HG03135 (cell line): Measurements from ENCODE around the gene DRD5.

Experiments
- ATAC-seq: cut with Tn5 transposase; IDR thresholded peaks from one replicate; pipeline ENCODE4 v1.9.1; 2021; ENCODE audit warnings: mild to moderate bottlenecking, moderate library complexity; ENCODE audit not compliant: unreplicated experiment

Gene DRD5

DNA sequence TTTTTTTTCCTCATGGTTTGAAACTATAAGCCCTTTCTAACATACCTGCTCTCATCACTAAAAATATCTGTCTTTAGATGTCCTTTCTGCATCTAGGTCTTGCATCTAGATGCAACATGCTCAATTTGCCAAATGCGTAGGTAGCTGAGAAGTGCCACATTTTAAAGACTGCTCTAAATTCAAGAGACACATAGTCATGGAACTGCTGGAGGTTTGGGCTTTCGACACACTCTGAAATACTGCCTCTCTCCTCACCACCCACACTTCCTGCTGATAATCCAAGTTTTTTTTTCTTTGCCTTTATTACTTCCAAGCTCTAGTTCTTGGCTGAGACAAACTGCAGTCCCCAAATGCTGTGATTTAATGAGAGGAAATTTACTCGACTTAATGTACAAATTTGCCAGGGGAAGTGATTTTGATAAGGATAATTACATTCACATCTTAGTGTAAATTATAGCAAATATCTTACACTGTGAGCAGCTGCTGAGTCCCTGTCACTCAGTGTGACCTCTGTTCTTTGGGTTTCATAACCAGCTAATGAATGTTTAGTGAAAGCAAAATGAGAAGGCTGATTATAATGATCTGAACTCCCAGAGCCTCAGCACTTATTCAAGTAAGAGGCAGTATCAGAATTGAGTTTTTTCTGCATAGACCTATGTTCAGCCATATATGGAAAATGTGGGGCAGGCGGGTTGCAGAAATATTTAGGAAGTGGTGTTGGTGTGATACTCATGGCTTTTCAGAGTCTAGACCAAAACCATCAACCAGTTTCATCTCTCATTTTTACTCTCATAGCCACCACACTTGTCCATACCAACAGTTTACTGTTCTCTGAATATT, 31.3 kb downstream of the DRD5 start:
- ATAC-seq, result peak; percentile 79

DNA sequence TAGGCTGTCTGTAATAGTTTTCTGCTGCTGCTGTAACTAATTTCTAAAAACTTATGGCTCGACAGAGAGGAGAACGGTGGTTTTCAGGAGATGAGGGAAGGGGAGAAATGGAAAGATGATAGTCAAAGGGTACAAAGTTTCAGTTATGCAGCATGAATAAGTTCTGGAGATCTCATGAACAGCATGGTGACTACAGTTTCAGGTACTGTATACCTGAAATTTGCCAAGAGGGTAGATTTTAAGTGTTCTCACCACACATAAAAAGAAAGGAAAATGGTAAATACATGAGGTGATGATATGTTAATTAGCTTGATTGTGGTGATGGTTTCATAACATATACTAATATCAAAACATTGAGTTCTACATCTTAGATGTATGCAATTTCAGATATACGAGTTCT, 34.9 kb downstream of the DRD5 start:
- no peak for ATAC-seq

DNA sequence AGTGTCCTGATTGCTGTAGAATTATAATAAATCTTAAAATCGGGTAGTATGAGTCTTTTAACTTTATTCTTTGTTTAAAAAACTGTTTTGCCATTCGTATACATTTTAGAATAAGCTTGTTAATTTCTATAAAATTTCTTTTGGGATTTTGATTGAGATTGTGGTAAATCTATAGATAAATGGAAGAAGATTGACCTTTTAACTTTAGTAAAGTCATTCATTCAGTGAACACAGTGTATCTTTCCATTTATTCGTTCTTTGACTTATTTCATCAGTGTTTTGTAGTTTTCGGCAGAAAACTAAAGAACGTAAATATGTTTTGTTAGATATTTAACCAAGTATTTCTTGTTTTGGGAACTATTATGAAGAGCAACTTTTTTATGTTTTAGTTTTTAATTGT, 38.9 kb downstream of the DRD5 start:
- no peak for ATAC-seq

DNA sequence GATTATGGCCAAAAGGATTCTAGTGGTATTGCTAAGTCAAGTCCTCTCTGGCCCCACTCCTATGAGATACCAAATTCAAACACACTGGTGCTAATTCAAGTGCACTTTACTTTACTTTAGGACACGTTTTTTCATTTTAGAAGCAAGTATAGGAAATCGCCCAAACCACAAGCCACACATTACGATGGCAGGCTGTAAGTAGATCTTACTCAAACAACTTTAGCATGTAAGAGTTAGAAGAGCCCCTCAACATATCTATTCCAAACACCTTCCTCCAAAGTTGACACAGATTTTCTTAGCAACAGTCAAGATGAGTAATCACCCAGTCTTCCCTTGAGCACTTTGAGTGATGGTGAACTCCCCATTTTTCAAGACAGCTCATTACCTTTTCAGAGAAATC, 43.6 kb downstream of the DRD5 start:
- no peak for ATAC-seq

DNA sequence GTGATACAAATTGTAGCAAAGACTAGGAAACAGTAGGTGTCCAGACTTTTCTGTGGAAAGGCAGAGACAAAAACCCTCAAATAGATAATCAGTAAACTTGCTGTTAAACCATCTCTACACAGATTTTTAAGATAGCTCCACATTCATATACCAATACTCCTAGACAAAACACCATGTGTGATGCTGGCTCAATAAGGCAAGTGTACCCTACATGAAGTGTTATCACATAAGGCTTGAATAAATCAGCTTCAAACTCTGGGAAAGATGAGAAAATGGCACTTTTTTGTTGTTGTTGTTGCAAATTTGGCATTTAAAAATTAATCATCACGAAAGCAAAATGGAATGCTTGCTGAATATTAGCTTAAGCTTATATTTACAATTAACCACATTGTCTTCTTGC, 45.1 kb downstream of the DRD5 start:
- no peak for ATAC-seq

DNA sequence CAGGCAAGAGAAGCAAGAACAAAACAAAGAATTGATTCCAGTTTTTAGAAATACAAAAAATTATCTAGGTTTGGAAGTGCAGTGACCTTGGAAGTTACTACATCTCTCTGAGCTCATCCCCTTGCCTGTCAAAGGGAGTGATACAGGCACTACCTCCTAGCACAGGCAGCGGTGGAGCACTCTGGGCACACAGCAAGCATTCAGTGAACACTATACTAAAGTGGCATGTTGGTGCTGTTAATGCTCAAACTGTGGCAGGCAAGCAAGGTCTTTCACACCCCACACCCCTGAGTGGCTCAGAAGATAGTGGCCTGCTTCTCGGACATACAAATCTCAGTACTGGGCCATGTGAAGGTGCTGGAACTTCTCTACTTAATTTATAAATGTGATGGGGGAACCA, 51.2 kb downstream of the DRD5 start:
- ATAC-seq, result no peak

DNA sequence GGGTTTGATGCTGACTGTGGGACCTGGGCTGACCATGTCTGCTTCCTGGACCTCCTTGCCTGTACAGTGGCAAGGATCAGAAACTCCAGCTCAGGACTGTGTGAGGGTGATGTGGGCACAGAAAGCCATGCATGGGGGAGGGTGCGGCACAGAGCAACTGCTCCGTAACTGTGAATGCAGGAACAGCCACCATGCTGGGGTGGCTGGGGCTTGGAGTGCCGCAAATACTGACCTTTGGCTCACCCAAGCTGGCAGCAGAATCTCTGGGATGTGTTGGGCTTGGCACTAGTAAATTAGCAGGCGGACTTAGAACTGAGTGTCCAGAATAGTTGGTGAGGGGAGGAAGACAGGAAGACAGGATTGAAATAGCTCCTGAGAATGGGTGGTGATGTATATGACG, 52.0 kb downstream of the DRD5 start:
- ATAC-seq, result no peak
